Prostate gland (tissue), 2 donors: ENCODE results near the gene PZP.

Experiments used
- CTCF ChIP-seq, 4 experiments: fragments of 200-600 bp in 2 of 4; fragments of 450-650 bp in 2 of 4; sonication (generic) in 2 of 4; IDR thresholded peaks; 1 replicate in 3 of 4; 2 replicates in 1 of 4; pipeline ENCODE4 v1.5.1; 2016 to 2019; ENCODE audit warnings: antibody characterized with exemption in 4 of 4, mild to moderate bottlenecking in 2 of 4, moderate library complexity in 2 of 4
- POLR2A ChIP-seq: fragments of 450-650 bp; IDR thresholded peaks from one replicate; pipeline ENCODE4 v1.6.1; 2016; ENCODE audit warnings: antibody characterized with exemption, mild to moderate bottlenecking
- POLR2AphosphoS5 ChIP-seq: sonication (generic); formaldehyde crosslinking; IDR thresholded peaks from one replicate; pipeline ENCODE4 v1.6.1; 2017; ENCODE audit warnings: antibody characterized with exemption

- TF ChIP-seq CTCF (IDR thresholded peaks at IDR 0.05) (no peak), POLR2AphosphoS5 (peak; percentile 34), POLR2A (no peak)
Observed at GRCh38 chr12:9115731-9116559, 92.2 kb downstream of the PZP start, which contains the start of gene A2M.
